Measurements from ENCODE around the gene GPR156.

- no peak for TF ChIP-seq POLR2A (conservative IDR thresholded peaks at IDR 0.05)
- TF ChIP-seq FOSL1 (tag; conservative IDR thresholded peaks at IDR 0.05): no peak
- no peak for TF ChIP-seq AFF4 (CRISPR knock-in tag; IDR thresholded peaks at IDR 0.05)
- no peak for TF ChIP-seq ZNF561 (CRISPR knock-in tag; conservative IDR thresholded peaks at IDR 0.05)
- no peak for TF ChIP-seq TCFL5 (CRISPR knock-in tag; conservative IDR thresholded peaks at IDR 0.05)
- TF ChIP-seq CTCF (IDR thresholded peaks at IDR 0.05 in 2 of 3, conservative IDR thresholded peaks at IDR 0.05 in 1 of 3; ENCODE audit: insufficient read depth in 2 of 3, low read depth in 1 of 3, low read length in 3 of 3): no peak
- TF ChIP-seq PTRF (tag; IDR thresholded peaks at IDR 0.05): no peak
- no peak for TF ChIP-seq CREB1 (IDR thresholded peaks at IDR 0.05)
- TF ChIP-seq CREB1 (CRISPR knock-in tag; IDR thresholded peaks at IDR 0.05): no peak
- no peak for TF ChIP-seq POLR2AphosphoS5 (IDR thresholded peaks at IDR 0.05; ENCODE audit: control insufficient read depth, insufficient read depth, low read depth, low read length)
- TF ChIP-seq RFX5 (IDR thresholded peaks at IDR 0.05; ENCODE audit: low read depth, low read length): no peak
- TF ChIP-seq LCOR (CRISPR knock-in tag; IDR thresholded peaks at IDR 0.05): no peak
- TF ChIP-seq TCF7 (IDR thresholded peaks at IDR 0.05; ENCODE audit: borderline replicate concordance): no peak
- no peak for TF ChIP-seq ZNF253 (CRISPR knock-in tag; conservative IDR thresholded peaks at IDR 0.05)
These were observed 133.2 kb downstream of the GPR156 start for GRCh38 chr3:120151791-120152190.

Data from K562 (cell line).